ENCODE measurements around the gene ADCY3.

ADCY3 gene

DNA sequence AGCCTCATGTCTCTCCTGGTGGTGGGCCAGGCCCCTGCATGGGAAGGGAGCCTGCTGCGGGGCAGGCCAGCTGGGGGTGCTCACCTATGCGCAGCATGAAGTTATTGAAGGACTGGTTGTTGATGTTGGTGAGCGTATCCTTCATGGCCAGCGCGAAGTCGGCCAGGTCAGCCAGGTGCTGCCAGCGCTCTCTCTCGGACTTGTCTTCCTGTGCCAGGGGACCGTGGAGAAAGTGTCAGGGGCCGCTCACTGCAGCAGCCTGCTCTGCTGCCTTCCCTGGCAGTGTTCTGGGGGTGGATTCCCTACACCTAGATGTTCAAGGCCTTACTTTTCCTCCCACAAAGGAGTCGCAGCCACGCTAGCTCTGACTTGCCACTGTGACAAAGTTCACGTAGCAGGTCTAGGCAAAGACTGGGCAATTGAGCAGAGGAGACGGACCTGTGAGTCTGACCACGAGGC, 98.6 kb downstream of the ADCY3 start:
- TF ChIP-seq YY1 (IDR thresholded peaks at IDR 0.05; ENCODE audit: low read depth) (no peak), TEAD4 (IDR thresholded peaks at IDR 0.05) (no peak), TAF1 (IDR thresholded peaks at IDR 0.05; ENCODE audit: low read depth) (no peak), EP300 (IDR thresholded peaks at IDR 0.05; ENCODE audit: borderline replicate concordance) (no peak), NFIC (IDR thresholded peaks at IDR 0.05) (no peak), ZBTB7A (IDR thresholded peaks at IDR 0.05; ENCODE audit: low read depth) (no peak)
- TF ChIP-seq, protein P1, sequence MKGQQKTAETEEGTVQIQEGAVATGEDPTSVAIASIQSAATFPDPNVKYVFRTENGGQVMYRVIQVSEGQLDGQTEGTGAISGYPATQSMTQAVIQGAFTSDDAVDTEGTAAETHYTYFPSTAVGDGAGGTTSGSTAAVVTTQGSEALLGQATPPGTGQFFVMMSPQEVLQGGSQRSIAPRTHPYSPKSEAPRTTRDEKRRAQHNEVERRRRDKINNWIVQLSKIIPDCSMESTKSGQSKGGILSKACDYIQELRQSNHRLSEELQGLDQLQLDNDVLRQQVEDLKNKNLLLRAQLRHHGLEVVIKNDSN (IDR thresholded peaks at IDR 0.05): no peak
- TF ChIP-seq, protein P2, sequence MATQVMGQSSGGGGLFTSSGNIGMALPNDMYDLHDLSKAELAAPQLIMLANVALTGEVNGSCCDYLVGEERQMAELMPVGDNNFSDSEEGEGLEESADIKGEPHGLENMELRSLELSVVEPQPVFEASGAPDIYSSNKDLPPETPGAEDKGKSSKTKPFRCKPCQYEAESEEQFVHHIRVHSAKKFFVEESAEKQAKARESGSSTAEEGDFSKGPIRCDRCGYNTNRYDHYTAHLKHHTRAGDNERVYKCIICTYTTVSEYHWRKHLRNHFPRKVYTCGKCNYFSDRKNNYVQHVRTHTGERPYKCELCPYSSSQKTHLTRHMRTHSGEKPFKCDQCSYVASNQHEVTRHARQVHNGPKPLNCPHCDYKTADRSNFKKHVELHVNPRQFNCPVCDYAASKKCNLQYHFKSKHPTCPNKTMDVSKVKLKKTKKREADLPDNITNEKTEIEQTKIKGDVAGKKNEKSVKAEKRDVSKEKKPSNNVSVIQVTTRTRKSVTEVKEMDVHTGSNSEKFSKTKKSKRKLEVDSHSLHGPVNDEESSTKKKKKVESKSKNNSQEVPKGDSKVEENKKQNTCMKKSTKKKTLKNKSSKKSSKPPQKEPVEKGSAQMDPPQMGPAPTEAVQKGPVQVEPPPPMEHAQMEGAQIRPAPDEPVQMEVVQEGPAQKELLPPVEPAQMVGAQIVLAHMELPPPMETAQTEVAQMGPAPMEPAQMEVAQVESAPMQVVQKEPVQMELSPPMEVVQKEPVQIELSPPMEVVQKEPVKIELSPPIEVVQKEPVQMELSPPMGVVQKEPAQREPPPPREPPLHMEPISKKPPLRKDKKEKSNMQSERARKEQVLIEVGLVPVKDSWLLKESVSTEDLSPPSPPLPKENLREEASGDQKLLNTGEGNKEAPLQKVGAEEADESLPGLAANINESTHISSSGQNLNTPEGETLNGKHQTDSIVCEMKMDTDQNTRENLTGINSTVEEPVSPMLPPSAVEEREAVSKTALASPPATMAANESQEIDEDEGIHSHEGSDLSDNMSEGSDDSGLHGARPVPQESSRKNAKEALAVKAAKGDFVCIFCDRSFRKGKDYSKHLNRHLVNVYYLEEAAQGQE (IDR thresholded peaks at IDR 0.05; ENCODE audit: low read depth): no peak

DNA sequence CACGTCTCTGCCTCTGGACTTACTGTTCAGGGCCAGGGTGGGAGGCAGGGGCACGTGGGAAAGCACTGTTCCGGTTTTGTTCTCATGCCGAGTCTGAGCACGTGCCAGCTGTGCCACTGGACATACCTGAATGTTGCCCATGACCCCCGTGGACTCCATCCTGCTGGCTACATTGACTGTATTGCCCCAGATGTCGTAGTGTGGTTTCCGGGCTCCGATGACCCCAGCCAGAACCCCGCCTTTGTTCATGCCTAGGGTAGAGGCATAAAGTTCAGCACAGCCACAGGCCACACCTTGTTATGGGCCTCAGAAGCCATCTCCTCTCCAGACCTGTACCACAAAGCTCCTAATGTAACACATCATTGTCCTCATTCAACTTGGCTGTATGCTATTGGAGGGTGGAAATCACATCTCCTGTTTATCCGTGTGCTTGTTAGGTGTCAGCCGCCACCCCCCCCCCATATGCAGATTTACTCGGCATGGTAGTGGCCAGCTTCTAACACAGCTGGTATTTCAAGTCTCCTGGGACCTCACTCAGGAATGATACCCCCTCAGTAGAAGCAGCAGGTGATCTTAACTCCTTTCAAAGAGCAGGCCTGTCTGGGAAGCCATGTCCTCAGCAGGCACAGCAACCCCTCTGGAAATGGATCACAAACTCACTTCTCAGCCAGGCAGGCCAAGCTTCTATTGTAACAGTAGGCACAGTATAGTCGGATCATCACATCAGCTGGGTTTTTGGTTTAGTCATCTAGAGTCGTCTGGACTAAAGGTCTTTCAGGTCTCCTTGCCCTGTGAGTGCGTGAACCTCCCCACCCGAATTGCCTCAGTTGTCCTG, 99.2 kb downstream of the ADCY3 start:
- TF ChIP-seq ZBTB7A (IDR thresholded peaks at IDR 0.05; ENCODE audit: low read depth) (no peak), EP300 (IDR thresholded peaks at IDR 0.05; ENCODE audit: borderline replicate concordance) (peak; percentile 28; the same call in 1 of the 2 replicates)

DNA sequence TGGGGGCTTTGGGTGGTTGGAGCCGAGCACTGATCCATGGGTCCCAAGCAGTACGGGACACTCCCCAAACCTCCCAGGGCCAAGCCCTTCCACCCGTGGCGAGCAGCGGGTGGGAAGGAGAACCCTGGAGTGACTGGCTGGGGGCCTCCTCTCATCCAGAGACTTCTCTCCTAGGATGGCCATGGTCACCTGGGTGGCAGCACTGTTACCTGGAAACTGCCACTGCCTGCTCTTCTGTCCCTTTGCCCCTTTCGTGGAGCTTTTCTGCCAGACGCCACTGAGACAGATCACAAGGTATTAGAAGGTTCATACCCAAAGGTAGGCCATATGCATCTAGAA, 99.9 kb downstream of the ADCY3 start:
- TF ChIP-seq CEBPB (IDR thresholded peaks at IDR 0.05): no peak
- no peak for TF ChIP-seq EGR1 (IDR thresholded peaks at IDR 0.05)
- TF ChIP-seq, protein P1 (IDR thresholded peaks at IDR 0.05): no peak
- TF ChIP-seq TEAD4 (IDR thresholded peaks at IDR 0.05): no peak
- no peak for TF ChIP-seq YY1 (IDR thresholded peaks at IDR 0.05; ENCODE audit: low read depth)
- TF ChIP-seq EP300 (IDR thresholded peaks at IDR 0.05; ENCODE audit: borderline replicate concordance): no peak
- no peak for TF ChIP-seq RAD21 (IDR thresholded peaks at IDR 0.05; ENCODE audit: low read depth)
- no peak for TF ChIP-seq FOXM1 (IDR thresholded peaks at IDR 0.05; ENCODE audit: borderline replicate concordance, low read depth)
- TF ChIP-seq CREB1 (IDR thresholded peaks at IDR 0.05; ENCODE audit: low read depth): no peak
- TF ChIP-seq, protein P3, sequence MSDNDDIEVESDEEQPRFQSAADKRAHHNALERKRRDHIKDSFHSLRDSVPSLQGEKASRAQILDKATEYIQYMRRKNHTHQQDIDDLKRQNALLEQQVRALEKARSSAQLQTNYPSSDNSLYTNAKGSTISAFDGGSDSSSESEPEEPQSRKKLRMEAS (IDR thresholded peaks at IDR 0.05): no peak
- no peak for TF ChIP-seq TAF1 (IDR thresholded peaks at IDR 0.05; ENCODE audit: low read depth)
- no peak for TF ChIP-seq ZBTB7A (IDR thresholded peaks at IDR 0.05; ENCODE audit: low read depth)
- no peak for TF ChIP-seq NFIC (IDR thresholded peaks at IDR 0.05)
- no peak for TF ChIP-seq TCF12 (IDR thresholded peaks at IDR 0.05; ENCODE audit: low read depth)

DNA sequence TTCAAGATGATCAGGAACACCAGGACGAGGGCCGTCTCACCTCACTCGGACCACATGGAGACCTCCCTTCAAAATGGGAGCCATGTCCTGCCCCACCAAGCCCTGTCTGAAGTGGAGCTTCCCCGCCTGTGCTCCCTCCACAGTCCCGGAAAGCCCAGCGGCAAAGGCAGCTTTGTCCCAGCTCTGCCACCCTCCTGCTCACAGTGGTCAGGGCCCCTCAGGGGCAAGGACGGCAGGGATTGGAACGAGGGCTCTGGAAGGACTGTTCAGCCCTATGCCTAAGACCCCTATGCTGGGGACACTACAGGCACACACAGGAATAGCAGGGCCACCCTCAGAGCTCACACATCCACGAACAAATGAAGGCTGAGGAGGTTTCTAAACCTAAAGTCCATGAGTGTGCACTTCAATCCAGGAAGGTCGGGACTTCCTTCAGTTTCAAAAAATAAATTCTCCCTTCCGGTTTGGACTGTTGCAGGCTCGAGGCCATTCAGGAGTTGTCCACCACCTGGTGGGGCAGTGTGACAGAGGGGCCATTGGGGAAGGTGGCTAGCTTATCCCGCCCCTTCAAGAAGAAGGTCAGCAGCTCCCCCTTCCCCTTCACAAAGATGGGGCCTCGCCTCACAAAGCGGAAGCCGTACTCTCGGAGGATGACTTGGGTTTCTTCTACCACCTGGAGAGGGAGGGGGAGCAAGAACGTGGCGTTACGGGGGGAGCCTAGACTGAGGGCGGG, 100.4 kb downstream of the ADCY3 start:
- TF ChIP-seq TAF1 (IDR thresholded peaks at IDR 0.05; ENCODE audit: low read depth): no peak
- no peak for TF ChIP-seq TEAD4 (IDR thresholded peaks at IDR 0.05)
- TF ChIP-seq EP300 (IDR thresholded peaks at IDR 0.05; ENCODE audit: borderline replicate concordance): no peak
- no peak for TF ChIP-seq FOXM1 (IDR thresholded peaks at IDR 0.05; ENCODE audit: borderline replicate concordance, low read depth)
- TF ChIP-seq, protein P3 (IDR thresholded peaks at IDR 0.05): no peak
- no peak for TF ChIP-seq YY1 (IDR thresholded peaks at IDR 0.05; ENCODE audit: low read depth)
- no peak for TF ChIP-seq CEBPB (IDR thresholded peaks at IDR 0.05)
- no peak for TF ChIP-seq RAD21 (IDR thresholded peaks at IDR 0.05; ENCODE audit: low read depth)
- no peak for TF ChIP-seq EGR1 (IDR thresholded peaks at IDR 0.05)
- no peak for TF ChIP-seq CREB1 (IDR thresholded peaks at IDR 0.05; ENCODE audit: low read depth)
- TF ChIP-seq NFIC (IDR thresholded peaks at IDR 0.05): no peak
- no peak for TF ChIP-seq TCF12 (IDR thresholded peaks at IDR 0.05; ENCODE audit: low read depth)
- TF ChIP-seq, protein P2 (IDR thresholded peaks at IDR 0.05; ENCODE audit: low read depth): no peak

DNA sequence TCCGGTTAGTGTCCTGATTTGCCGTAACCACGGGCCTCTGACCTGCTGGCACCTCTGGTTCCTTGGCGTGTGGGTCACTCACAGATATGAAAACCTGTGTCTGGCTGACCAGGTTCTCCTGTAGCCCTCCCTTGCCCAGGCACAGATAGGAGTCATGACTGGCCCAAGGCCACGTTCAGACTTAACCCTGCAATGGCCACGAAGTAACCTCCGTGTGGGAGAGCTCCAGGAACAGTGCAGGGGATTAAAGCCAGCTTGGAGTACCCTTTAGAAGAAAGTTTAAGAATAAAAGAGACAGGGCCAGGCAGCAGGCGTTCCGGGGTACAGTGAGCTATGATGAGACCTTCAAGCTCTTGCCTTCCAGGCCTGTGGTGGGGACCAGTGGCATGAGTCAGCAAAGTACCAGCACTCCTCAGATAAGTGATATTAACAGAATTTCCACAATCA, 101.3 kb downstream of the ADCY3 start:
- TF ChIP-seq EGR1 (IDR thresholded peaks at IDR 0.05) (no peak), CEBPB (IDR thresholded peaks at IDR 0.05) (no peak), FOXM1 (IDR thresholded peaks at IDR 0.05; ENCODE audit: borderline replicate concordance, low read depth) (no peak), TAF1 (IDR thresholded peaks at IDR 0.05; ENCODE audit: low read depth) (no peak)
- TF ChIP-seq, protein P1 (IDR thresholded peaks at IDR 0.05): no peak
- TF ChIP-seq, protein P3 (IDR thresholded peaks at IDR 0.05): no peak
- TF ChIP-seq, protein P2 (IDR thresholded peaks at IDR 0.05; ENCODE audit: low read depth): no peak
